HG03095 (cell line): ENCODE data around the gene LXN.

ENCODE experiments used
- ATAC-seq: cut with Tn5 transposase; IDR thresholded peaks from one replicate; pipeline ENCODE4 v1.9.1; 2021; ENCODE audit warnings: moderate library complexity; ENCODE audit not compliant: unreplicated experiment

The LXN gene

DNA sequence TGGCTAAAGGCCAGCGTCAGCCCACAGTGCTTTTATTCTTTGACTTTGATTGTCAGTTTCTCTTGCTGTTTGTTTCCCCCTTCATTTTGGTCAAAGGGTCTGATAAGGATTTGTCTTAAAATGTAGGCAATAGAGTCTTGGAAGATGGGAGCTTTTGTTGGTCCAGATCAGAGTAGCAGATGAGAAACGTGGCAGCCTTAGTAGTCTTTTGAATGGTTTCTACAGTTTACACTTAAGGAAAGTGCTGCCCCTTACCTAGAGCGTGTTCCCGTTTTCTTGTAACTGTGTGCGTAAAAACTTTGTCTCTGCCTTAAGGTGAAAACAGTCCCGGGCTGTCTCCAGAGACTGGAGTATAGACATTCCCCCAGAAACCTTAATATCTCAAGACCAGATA is 630 bp downstream of the LXN start:
- ATAC-seq: peak; percentile 10

- ATAC-seq: no peak
These were observed 3.9 kb downstream of the LXN start for GRCh38 chr3:158668506-158668905.

GRCh38 chr3:158666416-158666815 is 6.0 kb downstream of the LXN start:
- no peak for ATAC-seq

GRCh38 chr3:158663832-158664231 is 8.6 kb downstream of the LXN start:
- ATAC-seq: no peak

- no peak for ATAC-seq
These were observed 9.2 kb downstream of the LXN start for GRCh38 chr3:158663246-158663645.

DNA sequence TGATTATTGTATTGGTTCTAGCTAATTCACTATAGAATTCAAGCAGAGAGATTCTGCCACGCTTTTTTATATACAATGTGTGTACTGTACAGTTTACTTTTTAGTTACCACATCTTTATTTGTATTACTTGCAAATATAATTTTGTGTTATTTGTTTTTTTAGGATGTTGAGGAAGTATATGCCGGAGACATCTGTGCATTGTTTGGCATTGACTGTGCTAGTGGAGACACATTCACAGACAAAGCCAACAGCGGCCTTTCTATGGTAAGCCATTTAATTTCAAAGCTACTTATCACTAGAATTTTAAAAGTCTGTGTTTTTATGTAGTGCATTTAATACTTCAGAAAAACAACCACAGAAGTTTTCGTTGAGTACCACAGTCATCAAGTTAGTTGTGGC is 11.7 kb downstream of the LXN start:
- no peak for ATAC-seq

- peak; percentile 90 for ATAC-seq
These were observed 12.8 kb downstream of the LXN start for GRCh38 chr3:158659454-158660237.

DNA sequence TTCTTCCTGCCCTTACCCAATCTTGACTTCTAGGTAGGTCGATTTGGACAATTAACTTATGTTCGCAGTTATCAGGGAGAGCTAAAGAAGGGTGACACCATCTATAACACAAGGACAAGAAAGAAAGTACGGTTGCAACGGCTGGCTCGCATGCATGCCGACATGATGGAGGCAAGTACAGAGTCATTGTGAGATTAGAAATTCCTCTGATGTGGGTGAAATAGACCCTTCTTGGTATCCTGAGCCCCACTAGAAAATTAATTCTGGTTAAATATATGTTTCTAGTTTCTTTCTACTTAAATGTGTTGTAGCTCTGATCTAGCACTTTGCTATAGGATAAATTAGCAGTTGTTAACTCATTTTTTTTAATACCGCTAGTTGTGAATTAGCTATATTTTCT is 13.6 kb downstream of the LXN start:
- no peak for ATAC-seq

- ATAC-seq: no peak
These were observed 20.0 kb downstream of the LXN start for GRCh38 chr3:158652463-158652862.

GRCh38 chr3:158651192-158651591 is 21.3 kb downstream of the LXN start:
- ATAC-seq: no peak

DNA sequence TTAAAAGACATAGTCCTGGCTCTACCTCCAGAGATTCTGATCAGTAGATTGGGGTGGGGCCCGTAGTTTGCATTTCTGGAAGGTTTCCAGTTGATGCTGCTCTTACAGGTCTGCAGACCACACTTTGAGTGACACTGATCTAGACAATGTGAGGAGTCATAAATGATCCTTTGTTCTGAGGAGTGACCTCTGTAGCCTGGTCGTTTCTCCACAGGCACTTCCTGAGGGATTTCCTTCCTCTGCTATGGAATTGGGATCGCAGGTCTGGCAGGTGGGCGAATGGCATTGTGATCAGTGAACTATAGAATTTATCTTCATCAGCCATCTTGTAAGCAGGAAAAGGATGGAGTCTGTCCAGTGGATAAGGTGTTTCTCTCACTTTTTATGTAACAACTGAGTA is 22.7 kb downstream of the LXN start:
- no peak for ATAC-seq

GRCh38 chr3:158644345-158644908 is 28.0 kb downstream of the LXN start, which contains the start of gene GFM1:
Gene GFM1 (plus strand): TSS chr3:158644527. CDS start chr3:158644635, 108 bp downstream.
- peak; percentile 99 for ATAC-seq

- ATAC-seq: no peak
These were observed 29.8 kb downstream of the LXN start for GRCh38 chr3:158642474-158643210.

DNA sequence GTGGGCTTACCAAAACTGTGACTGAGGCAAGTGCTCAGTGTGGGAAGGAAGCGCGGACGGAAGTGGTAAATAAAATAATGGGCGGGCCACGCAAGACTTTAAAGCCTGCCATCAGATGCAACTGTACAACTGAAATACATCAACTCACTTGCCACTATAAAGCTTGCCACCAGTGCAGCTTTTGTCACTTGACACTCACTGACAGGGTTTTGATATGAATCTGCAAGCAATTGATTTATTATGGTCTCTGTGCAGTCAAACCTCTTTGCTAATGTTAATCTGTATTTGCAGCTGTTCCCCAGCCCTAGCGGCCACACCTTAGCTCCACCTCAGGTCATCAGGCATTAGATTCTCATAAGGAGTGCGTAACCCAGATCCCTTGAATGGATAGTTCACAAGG is 30.4 kb downstream of the LXN start:
- ATAC-seq: no peak

DNA sequence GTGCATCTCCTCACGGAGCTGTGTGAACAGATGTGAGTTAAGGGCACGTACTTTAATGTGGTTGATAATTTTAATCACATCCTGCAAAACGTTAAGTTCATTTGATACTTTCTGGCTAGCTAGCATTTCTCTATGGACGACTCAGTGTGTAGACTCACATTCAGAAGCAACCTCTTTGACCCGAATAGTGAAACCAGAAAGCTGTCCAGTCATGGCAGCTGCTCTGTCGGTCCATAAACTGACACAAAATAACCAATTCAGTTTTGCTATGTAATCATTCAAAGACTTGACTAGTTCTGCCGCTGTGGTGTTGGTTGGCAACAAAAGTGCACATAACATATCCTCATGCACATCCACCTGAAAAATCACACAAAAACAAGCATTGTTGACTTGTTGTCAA is 31.8 kb downstream of the LXN start:
- ATAC-seq: no peak

DNA sequence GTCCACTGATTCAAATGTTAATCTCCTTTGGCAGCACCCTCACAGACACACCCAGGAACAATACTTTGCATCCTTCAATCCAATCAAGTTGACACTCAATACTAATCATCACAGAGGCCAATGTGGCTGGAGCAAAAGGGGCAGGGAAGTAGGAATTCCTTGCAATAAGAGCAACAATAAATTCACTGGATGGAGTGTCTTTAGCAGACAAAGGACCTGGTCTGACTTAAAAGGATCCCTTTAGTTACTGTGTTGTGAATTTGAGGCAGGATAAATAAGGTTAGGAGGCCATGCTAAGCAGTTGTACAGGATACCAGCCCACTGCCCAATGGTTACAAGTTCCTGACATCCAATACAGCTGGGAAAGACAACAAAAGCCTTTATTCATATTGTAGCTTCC is 40.5 kb downstream of the LXN start:
- no peak for ATAC-seq

- ATAC-seq: no peak
These were observed 46.6 kb downstream of the LXN start for GRCh38 chr3:158625881-158626280.

DNA sequence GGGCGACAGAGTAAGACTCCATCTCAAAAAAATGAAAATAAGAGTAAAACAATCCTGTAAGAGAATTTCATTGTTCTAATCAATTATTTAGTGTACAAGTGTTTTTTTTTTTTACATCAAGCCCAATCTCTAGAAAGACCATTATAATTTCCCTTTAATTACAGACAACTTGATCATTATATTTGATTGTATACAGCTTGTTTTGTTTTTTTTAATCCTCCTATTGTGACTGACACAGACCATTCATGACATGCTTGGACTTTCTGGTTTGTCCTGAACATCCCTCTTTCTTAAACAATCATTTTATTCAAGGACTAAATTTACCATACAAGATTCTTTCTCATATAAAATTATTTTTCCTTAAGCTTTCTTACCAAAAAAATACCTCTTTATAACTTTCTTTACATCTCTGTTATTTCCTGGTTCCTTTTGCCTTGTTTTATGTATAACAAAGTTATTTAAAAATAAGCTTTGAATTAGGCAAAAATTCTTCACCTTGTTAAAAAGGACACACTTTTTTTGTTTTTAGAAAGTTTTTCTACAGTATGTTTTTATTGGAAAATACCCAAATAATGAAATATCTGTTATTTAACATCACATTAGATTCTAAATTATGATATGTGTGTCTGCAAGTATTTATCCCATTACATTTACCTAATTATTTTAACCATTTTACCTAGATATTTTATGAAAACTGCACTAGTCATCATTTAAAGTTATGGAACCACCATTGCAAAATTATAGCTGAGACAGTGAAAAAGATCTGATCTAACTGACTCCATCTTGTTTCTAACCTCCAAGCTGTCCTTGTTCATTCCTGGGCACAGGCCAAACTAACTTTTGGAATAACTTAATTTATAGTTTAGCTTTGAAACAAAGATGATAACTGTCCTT is 54.2 kb downstream of the LXN start:
- ATAC-seq: no peak
